NT2/D1 (cell line): ENCODE measurements around the gene OTOG.

Source experiments
- SUZ12 ChIP-seq: IDR thresholded peaks from 2 replicates; pipeline ENCODE4 v1.6.1; 2011; ENCODE audit not compliant: insufficient read length, insufficient read depth; ENCODE audit errors: extremely low read depth
- YY1 ChIP-seq: IDR thresholded peaks from 2 replicates; pipeline ENCODE4 v1.6.1; 2011; ENCODE audit not compliant: insufficient read length, insufficient read depth
- ZNF274 ChIP-seq: IDR thresholded peaks from 2 replicates; pipeline ENCODE4 v1.6.1; 2011; ENCODE audit warnings: mild to moderate bottlenecking, low read depth, low read length

- TF ChIP-seq ZNF274 (no peak), YY1 (no peak), SUZ12 (no peak)
Measured at GRCh38 chr11:17673951-17674350, 126.9 kb downstream of the OTOG start.
